Keratinocyte (primary cell): ENCODE data around the gene PVR. TPM values are rescaled to one million over a fixed set of nuclear protein-coding genes. Genes with fewer than 3 reads are reported as not detected.

Experiments
- DNase-seq: peaks from one replicate; pipeline ENCODE4 v3.0.0-alpha.2; 2011; ENCODE audit warnings: low read depth, missing footprints, low spot score
- FAIRE-seq: peaks from 2 replicates; lab custom pipeline; 2011; peaks lifted over from hg19 to GRCh38; lab: Jason Lieb, UNC
- H2AFZ ChIP-seq: 2 replicates; pipeline ENCODE4 v1.6.0; 2012; ENCODE audit warnings: low read length, control low read depth, inconsistent platforms; ENCODE audit not compliant: control insufficient read depth
- H3K27ac ChIP-seq: 2 replicates; pipeline ENCODE4 v1.5.1; 2011; ENCODE audit warnings: low read length; ENCODE audit not compliant: control insufficient read depth, insufficient read depth
- H3K27me3 ChIP-seq: 3 replicates; pipeline ENCODE4 v1.6.0; 2011; ENCODE audit warnings: low read length; ENCODE audit not compliant: control insufficient read depth, insufficient read depth; ENCODE audit errors: extremely low read depth
- H3K36me3 ChIP-seq, 2 experiments: 2 replicates in 1 of 2; 3 replicates in 1 of 2; pipeline ENCODE4 v1.5.1; 2011; ENCODE audit warnings: low read length in 2 of 2, mild to moderate bottlenecking in 1 of 2; ENCODE audit not compliant: control insufficient read depth in 2 of 2, insufficient read depth in 2 of 2; ENCODE audit errors: extremely low read depth in 1 of 2
- H3K4me1 ChIP-seq: 3 replicates; pipeline ENCODE4 v1.5.1; 2011; ENCODE audit warnings: low read length; ENCODE audit not compliant: control insufficient read depth, insufficient read depth; ENCODE audit errors: extremely low read depth
- H3K4me2 ChIP-seq: 3 replicates; pipeline ENCODE4 v1.6.0; 2011; ENCODE audit warnings: low read depth, low read length; ENCODE audit not compliant: control insufficient read depth, insufficient read depth; ENCODE audit errors: extremely low read depth
- H3K4me3 ChIP-seq, 3 experiments: fragments of 200-600 bp in 1 of 3; sonication (generic) in 1 of 3; 2 replicates in 2 of 3; 3 replicates in 1 of 3; pipeline ENCODE4 v1.5.1; 2011 to 2016; ENCODE audit warnings: low read length in 3 of 3, mild to moderate bottlenecking in 3 of 3, control low read depth in 2 of 3, inconsistent platforms in 1 of 3, low read depth in 1 of 3, mixed read lengths in 1 of 3, mixed run types in 1 of 3, moderate library complexity in 1 of 3; ENCODE audit not compliant: control insufficient read depth in 2 of 3, insufficient read depth in 2 of 3; ENCODE audit errors: extremely low read depth in 1 of 3
- H3K79me2 ChIP-seq: 2 replicates; pipeline ENCODE4 v1.6.0; 2012; ENCODE audit warnings: low read length; ENCODE audit not compliant: control insufficient read depth, insufficient read depth
- H3K9ac ChIP-seq: 3 replicates; pipeline ENCODE4 v1.6.0; 2011; ENCODE audit warnings: low read length; ENCODE audit not compliant: control insufficient read depth, insufficient read depth; ENCODE audit errors: extremely low read depth
- H3K9me1 ChIP-seq: 3 replicates; pipeline ENCODE4 v1.6.0; 2011; ENCODE audit warnings: low read length; ENCODE audit not compliant: control insufficient read depth, insufficient read depth; ENCODE audit errors: extremely low read depth
- H3K9me3 ChIP-seq: 2 replicates; pipeline ENCODE4 v1.5.1; 2012; ENCODE audit warnings: low read depth, low read length; ENCODE audit not compliant: control insufficient read depth
- H4K20me1 ChIP-seq: 3 replicates; pipeline ENCODE4 v1.6.0; 2011; ENCODE audit warnings: low read length; ENCODE audit not compliant: control insufficient read depth, insufficient read depth; ENCODE audit errors: extremely low read depth
- EZH2 ChIP-seq: IDR thresholded peaks from one replicate; pipeline ENCODE4 v1.6.1; 2012; ENCODE audit warnings: inconsistent platforms, mild to moderate bottlenecking, low read length, moderate library complexity
- dilution Hi-C: fragments of 300-500 bp; cut with MboI; formaldehyde crosslinking; loops from one replicate; pipeline ENCODE4 v1.7.0; 2020; ENCODE audit warnings: low sequenced_read_pairs; ENCODE audit not compliant: extremely low pct_ligation_motif_present
- polyA plus RNA-seq, 5 experiments: library from polyadenylated mRNA; depleted of rRNA in 3 of 5; stranded (reverse) in 3 of 5; stranded (forward) in 1 of 5; unstranded in 1 of 5; fragments of >200 nt; gene quantifications; 1 replicate in 1 of 5; 2 replicates in 3 of 5; 3 replicates in 1 of 5; pipeline versions ENCODE4 v1.2.1 to v1.2.3, GENCODE V29; 2011 to 2012; ENCODE audit warnings: missing spikeins in 2 of 5, low read depth in 1 of 5, low replicate concordance in 1 of 5
- TF ChIP-seq, protein P1 (sequence below), 3 experiments: IDR thresholded peaks in 1 of 3; conservative IDR thresholded peaks in 1 of 3; optimal IDR thresholded peaks in 1 of 3; 2 replicates in 2 of 3; 3 replicates in 1 of 3; pipeline versions ENCODE3 to v1.5.1; 2011; ENCODE audit warnings: low read length in 3 of 3, mild to moderate bottlenecking in 3 of 3, moderate library complexity in 2 of 3, control low read depth in 1 of 3, inconsistent platforms in 1 of 3; ENCODE audit not compliant: insufficient read depth in 2 of 3; ENCODE audit errors: extremely low read depth in 1 of 3

Gene PVR
- polyA plus RNA-seq, 1 donor (not counting 4 experiments of a cell fraction or from before 2014, with no cell fraction given), result 48.1 TPM

- Histone ChIP-seq H3K4me2 (no peak overlapping the region), H2AFZ (no peak overlapping the region), H3K4me3 (no peak overlapping the region), H3K4me1 (peaks cover 9% of the 10 kb centered on the region), H3K27me3 (peaks cover 4% of the 10 kb centered on the region), H4K20me1 (no peaks in the 10 kb centered on the region), H3K9me1 (no peaks in the 10 kb centered on the region), H3K36me3 (no peaks in the 10 kb centered on the region), H3K9ac (no peak overlapping the region), H3K79me2 (no peaks in the 10 kb centered on the region), H3K27ac (no peak overlapping the region), H3K9me3 (no peaks in the 10 kb centered on the region)
- TF ChIP-seq EZH2, result no peak
- TF ChIP-seq, protein P1, sequence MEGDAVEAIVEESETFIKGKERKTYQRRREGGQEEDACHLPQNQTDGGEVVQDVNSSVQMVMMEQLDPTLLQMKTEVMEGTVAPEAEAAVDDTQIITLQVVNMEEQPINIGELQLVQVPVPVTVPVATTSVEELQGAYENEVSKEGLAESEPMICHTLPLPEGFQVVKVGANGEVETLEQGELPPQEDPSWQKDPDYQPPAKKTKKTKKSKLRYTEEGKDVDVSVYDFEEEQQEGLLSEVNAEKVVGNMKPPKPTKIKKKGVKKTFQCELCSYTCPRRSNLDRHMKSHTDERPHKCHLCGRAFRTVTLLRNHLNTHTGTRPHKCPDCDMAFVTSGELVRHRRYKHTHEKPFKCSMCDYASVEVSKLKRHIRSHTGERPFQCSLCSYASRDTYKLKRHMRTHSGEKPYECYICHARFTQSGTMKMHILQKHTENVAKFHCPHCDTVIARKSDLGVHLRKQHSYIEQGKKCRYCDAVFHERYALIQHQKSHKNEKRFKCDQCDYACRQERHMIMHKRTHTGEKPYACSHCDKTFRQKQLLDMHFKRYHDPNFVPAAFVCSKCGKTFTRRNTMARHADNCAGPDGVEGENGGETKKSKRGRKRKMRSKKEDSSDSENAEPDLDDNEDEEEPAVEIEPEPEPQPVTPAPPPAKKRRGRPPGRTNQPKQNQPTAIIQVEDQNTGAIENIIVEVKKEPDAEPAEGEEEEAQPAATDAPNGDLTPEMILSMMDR (optimal IDR thresholded peaks at IDR 0.05 in 1 of 3, IDR thresholded peaks at IDR 0.05 in 1 of 3, conservative IDR thresholded peaks at IDR 0.05 in 1 of 3; ENCODE audit: extremely low read depth in 1 of 3, insufficient read depth in 2 of 3, low read length in 3 of 3), result no peak
- DNase-seq (no peak), FAIRE-seq (no peak)
- dilution Hi-C loops, result no loop called here
Measured at GRCh38 chr19:44598880-44599279, 44.8 kb upstream of the PVR start.

- no peak for DNase-seq
- Histone ChIP-seq H3K9me1 (no peaks in the 10 kb centered on the region), H3K79me2 (no peaks in the 10 kb centered on the region), H3K9me3 (no peaks in the 10 kb centered on the region), H3K27ac (no peak overlapping the region), H3K27me3 (peaks cover 4% of the 10 kb centered on the region), H4K20me1 (no peaks in the 10 kb centered on the region), H3K4me2 (no peak overlapping the region), H3K9ac (no peak overlapping the region), H3K36me3 (no peaks in the 10 kb centered on the region), H2AFZ (no peak overlapping the region), H3K4me3 (no peak overlapping the region), H3K4me1 (peaks cover 9% of the 10 kb centered on the region)
- TF ChIP-seq, protein P1 (optimal IDR thresholded peaks at IDR 0.05 in 1 of 3, IDR thresholded peaks at IDR 0.05 in 1 of 3, conservative IDR thresholded peaks at IDR 0.05 in 1 of 3; ENCODE audit: extremely low read depth in 1 of 3, insufficient read depth in 2 of 3, low read length in 3 of 3), result no peak
- TF ChIP-seq EZH2, result no peak
- dilution Hi-C loops, result no loop called here
- no peak for FAIRE-seq
Measured at GRCh38 chr19:44600466-44600865, 43.2 kb upstream of the PVR start.
